ENCODE results near the gene SECTM1.

SECTM1 gene

DNA sequence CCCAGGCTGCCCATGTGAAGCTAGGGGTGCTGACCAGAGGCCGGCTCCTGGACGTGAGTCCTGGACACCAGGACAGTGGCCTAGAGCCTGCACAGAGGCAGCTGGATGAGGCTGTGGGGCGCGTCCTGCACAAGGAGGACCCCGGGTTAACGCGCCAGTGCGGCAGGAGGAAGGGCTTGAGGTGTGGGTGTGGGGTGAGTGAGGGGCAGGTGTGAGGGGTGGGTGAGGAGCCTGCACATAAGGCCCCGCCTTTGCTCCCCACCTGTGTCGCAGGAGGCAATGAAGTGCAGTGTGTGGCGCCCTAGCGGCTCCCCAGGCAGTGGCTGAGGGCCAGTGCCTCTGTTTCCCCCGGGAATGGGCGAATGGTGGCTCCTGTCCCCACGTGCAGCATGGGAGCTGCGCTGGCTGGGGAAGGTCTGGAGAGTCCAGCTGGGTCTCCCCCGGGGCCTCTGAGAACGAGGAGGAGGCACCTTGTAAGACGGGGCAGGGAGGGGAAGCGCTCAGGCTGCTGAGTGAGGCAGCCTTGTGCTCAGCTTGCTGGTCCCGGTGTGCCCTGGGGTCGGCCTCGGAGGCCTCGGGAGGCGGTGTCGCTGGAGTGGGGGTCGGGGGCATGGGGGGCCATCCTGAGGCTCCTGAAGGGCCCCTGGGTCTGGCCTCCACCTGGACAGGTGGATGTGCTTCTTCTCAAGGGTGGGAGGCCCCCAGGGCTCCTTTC is 19.4 kb downstream of the SECTM1 start:
- ATAC-seq = no peak

DNA sequence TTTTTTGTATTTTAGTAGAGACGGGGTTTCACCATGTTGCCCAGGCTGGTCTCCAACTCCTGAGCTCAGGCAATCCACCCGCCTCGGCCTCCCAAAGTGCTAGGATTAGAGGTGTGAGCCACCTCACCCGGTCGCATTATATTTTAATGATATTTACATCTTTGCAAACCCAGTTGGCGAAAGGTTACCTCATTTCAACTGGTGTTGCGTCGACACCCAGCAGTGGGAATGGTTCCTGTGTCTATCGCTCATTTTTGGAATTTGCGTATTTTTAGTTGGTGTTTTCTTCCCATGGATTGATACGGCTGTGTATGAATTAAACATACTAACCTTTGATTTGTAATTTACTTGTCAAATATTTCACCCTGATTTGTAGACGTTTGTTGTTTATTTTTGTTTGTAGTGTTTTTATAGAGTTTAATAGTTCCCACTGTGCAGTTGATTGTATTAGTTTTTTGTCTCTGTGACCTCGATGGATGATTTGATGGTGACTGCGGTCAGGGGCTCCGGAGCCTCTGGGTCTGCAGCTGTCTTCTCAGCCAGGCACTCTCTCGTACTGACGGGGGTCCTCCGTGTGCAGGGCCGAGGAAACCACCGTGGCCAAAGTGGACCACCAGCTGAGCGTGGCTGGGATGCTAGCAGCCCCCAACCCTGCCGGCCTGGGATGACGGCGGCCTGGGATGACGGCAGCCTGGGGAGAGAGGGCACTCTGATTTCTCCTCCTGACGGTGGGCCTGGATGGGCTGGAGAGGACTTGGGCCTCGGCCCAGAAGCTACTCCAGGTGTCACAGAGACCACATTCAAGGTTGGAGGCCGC is 20.2 kb downstream of the SECTM1 start:
- ATAC-seq = no peak

DNA sequence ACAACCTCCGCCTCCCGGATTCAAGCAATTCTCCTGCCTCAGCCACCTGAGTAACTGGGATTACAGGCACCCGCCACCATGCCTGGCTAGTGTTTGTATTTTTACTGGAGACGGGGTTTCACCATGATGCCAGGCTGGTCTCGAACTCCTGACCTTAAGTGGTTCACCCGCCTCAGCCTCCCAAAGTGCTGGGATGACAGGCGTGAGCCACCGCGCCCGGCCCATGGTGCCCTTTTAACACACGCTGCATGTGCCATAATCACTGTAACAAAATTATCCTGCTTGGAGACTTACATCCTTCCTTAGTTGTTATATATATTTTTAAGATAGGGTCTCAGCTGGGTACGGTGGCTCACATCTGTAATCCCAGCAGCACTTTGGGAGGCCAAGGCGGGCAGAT is 21.6 kb downstream of the SECTM1 start:
- ATAC-seq = no peak

DNA sequence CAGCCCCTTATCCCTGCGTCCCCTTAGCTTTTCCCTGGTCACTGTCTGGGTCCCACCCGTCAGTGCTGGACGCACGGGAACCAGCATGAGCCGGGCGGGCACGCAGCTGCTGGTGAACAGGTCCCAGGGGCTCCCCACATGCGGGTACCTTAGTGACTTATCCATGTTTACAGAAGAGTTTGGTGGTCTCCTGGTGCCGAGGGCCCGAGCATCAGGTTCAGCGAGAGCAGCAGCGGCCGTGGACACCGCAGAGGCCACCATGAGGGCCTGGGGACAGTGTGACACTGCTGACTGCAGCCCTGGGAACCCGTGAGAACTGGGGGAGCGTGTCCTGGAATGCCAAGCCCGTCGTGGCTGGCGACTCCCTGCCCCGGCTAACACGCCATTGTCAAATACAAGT is 22.7 kb downstream of the SECTM1 start:
- ATAC-seq = no peak

DNA sequence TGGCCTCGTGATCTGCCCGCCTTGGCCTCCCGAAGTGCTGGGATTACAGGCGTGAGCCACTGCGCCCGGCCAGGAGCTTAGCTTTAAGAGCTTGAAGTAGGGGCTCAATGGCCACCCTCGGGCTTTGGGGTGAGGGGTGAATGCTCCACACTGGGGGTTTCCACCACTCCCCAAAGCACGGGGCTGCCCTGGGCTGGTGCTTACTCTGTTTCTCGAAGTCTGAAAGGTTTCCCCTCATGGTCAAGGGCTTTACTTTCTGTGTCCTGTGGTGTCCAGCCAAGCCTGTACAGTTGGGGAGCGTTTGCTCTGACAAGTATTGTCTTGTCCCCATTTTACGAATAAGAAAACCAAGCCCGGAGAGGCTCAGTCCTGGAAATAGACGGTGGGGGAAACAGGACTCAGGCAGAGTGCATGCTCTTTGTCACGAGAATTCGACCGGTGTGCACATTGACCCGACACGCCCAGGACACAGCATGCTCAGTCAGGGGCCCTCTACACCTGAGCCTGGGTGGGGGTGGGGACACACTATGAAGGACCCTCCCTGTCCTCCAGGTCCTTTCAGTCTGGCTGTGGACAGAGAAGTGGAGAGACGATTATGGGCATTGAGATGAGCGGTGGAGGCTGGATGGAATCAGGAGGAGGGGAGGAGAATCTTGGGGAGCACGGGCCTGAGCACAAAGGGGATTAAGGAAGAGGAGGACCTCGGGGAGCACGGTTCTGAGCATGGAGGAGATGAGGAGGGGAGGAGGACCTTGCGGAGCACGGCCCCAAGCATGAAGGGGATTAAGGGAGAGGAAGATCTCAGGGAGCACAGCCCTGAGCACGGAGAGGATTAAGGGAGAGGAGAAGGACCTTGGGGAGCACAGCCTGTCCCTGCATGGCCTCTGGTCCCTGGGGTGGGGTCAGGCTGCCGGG is 23.7 kb downstream of the SECTM1 start:
- no peak for ATAC-seq

DNA sequence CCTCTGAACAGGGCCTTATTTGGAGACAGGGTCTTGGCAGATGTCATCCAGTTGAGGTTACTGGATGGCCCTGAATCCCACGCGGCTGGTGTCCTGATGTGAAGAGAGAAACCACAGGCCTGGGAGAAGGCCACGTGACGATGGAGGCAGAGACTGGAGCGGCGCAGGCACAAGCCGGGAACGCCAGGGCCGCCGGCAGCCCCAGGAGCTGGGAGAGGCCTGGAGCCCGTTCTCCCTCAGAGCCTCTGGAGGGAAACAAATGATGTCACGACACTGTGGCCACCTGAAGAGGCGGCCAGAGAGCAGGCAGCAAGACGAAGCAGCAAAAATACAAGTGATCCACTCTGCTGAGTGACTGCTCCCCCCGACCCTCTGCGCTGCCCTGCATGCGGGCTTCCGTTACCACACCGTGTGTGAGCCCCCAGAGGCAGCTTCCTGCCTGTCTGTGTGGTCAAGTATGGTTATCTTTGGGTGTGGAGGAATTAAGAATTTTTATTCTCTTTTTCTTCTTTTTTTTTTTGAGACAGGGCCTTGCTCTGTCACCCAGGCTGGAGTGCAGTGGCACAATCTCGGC is 27.8 kb downstream of the SECTM1 start:
- no peak for ATAC-seq

DNA sequence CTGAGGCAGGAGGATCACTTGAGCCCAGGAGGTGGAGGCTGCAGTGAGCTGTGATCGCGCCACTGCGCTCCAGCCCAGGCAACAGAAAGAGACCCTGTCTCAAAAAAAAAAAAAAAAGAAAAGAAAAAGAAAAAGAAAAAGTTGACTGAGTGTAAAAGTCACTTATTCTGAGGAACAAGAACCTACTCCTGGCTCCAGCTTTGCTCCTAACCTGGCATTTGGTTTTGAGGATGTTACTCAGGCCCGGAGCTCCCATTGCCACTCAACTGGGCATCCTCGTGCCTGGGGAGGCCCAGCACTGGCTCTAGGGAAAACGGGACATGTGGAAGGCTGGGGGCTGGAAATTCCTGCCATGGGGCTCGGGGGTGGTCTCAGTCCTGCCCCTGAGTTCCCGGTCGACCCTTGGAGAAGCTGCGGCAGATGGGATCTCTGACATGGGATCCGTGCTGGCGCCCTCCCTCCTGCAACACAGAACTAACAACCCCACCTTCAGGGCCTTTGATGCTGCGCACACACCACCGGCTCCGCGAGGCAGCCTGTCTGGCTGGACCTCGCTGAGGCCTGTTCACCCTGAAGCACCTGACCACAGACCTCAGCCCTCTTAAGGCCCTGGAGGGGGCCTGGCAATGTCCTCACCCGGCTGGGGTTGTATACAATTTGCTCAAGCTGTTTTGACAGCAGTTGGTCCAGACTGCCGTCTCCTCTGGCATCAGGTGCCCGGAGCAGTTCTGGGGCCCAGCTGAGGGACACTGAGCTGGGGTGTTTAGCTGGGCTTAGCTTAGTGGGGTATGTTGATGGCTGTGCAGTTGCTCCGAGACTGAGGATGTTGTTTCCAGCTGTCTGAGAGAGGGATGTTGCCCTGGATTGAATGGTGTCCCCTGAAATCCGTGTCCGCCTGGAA is 28.5 kb downstream of the SECTM1 start:
- ATAC-seq = no peak

DNA sequence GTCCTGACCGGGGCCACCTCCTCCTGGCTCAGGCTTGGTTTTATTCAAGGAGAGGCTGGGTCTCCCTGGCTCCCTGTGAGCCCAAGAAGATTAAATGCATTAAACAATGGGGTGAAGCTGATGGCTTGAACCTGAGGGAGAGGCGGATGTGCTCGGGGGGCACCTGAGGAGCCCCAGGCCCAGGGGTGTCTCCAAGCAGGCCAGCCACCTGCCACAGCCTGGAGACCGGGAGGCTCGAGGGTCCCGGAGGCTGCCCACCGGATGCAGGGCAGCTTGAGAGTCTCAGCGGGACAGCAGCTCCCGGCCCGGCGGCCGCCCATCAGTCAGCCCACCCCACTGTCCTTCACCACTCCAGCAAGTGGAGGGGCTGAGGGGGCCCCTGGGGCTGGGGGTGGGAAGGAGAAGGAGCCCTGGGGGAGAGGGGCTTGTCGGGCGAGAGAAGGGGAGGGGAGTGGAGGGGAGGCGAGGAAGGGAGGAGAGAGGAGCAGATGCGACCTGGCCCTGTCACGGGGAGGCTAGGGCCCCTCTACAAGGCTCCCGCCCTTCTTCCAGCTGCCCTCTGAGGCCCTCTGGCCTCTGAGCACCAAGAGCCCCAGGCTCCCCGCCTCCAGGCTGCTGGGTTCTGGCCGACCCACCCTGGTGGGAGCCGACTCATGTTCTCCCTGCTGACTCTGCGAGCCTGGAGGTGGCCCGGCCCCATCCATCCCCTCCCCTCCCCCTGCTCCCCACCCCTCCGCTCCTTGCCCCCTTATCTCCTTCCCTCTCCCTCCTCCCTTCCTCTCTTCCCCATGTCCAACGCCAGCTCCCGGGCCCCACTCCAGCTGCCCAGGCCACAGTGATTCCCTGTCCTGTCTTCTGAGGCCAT is 29.4 kb downstream of the SECTM1 start:
- no peak for ATAC-seq

DNA sequence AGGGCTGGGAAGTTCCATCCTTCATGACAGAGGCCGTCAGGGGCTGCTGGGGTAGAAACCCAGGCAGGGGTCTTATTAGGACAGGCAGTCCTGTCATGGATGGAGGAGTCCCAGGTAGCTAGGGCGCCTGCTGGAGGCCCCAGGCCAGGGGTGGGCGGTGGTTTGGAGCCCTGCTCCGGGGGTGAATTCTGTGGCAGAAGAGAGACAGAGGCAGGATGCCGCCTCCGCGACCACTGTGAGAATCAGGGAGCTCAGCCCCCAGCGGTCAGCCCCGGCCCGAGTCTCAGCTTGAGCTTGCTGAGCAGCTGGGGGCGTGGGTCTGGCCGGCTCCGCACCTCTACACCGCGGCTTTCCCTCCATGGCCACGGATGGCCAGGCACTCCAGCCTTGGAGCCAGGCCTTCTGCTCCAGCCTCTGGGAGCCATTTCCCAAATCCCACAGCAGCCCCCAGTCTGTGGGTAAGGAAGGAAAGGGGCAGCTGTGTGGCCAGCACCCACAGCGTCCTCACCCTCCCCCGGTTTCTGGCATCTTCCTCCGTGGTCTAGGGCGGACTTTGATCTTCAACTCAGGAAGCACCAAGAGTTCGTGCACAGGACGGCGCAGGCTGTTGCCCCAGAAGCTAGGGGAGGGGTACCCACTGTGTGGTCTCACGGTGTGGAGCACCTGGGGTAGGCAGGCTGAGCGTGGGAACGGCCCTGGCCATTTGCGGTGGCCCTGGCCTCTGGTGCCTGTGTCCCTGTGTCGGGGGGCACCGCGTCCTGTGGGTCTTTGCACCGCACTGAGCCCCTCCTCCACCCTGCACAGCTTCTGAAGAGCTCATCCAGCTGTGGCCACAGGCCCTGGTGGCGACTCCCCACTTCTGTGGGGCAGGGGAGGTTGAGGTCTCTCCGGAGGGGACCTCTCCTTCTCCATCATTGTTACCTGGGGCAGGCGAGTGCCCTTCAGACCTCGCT is 30.3 kb downstream of the SECTM1 start:
- ATAC-seq = no peak

DNA sequence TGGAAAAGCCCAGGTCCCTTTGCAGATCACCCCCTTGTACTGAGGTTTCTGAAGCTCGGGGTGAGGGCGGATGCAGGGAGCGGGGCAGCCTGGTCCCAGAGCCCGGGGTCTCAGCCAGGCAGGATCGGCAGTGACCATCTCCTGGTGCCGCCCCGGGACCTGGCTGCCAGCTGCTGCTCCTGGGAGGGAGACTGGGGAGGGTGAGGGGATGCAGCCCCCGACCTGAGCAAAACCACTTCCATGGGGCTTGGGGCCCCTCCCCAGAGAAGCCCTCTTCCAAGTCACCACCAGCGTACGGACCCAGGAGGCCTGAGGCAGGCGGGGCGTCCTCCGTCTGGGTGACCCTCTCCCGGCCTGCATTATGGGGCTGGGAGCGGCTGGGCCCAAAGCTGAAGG is 31.0 kb downstream of the SECTM1 start:
- ATAC-seq = no peak

DNA sequence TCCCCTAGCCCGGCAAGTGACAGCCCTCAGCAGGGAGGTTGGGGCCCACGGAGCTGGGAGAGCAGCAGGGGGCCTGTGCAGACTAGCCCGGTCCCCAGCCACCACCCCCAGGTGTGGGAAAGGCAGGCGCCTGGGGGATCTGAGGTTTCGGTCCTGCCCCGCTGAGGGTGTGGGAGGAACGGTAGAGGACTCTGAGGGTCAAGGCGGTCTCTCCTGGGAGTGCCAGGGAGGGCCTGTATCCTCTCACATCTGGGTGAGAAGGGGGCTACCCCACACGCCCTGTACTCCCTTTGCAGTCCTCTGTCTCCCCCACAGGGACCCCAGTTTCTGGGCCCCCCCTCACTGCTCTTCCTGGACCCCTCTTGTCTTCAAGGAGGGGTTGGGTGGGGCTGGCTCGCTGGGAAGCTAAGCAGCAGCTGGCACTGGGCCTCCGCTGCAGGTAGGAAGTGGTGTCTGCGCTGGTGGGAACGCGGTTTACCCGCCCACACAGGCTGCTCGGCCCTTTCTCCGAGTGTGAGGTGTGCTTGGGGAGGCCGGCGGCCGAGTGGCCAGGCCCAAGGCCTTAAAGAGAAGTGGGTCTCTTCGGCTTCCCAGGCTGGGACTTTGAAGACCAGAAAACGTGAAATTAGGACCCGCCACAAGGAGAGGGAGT is 31.5 kb downstream of the SECTM1 start:
- no peak for ATAC-seq

DNA sequence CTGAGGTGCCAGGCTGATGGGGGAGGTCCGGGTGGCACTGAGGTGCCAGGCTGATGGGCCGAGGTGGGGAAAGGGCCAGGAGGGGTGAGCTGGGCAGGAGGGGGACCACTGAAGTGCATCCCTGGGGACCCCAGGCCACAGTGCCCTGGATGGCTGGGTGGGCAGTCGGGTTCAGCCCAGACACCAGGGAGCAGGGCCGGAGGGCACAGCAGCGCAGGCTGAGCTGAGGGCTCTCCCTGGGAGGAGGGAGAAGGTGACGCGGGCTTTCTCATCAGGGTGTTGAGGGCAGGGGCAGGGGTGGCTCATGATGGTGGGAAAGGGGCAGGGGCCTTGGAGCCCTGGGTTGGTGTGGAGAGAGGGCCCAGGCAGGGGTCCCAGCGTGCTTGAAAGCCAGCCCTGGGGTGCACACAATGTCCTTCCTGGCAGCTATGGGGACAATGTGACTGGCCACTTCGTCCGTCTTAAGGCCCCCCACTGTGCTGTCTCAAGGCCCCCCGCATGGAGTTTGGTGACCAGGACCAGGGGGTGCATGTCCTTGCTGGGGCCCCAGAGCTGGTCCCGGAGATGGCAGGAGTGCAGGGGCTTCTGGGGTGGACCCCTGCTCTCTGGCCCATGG is 32.2 kb downstream of the SECTM1 start:
- no peak for ATAC-seq

DNA sequence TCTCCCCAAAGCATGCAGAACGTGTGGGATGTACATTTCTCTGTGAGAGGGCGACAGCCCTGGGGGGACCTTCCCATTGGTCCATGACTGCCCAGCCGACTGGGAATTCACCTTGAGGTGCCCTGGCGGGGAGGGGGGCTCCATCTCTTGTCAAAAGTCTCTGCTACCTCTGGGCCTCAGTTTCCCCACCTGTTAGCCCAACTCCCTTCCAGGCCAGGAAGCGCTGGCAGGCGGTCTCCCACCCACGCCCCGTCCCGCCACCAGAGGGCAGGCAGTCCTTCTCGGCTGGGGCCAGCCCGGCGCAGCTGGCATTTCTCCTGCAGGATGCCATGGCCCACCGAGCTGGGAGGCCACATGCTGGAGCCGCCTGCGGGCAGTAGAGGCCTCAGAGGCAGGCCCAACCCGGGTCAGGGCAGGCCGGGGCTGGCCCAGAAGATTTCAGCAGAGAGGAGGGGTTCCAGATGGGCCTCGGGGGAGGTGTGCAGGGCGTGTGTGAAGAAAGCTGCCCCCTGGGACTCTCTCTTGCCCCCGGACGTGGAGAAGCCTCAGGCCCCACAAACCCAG is 32.8 kb downstream of the SECTM1 start:
- no peak for ATAC-seq

DNA sequence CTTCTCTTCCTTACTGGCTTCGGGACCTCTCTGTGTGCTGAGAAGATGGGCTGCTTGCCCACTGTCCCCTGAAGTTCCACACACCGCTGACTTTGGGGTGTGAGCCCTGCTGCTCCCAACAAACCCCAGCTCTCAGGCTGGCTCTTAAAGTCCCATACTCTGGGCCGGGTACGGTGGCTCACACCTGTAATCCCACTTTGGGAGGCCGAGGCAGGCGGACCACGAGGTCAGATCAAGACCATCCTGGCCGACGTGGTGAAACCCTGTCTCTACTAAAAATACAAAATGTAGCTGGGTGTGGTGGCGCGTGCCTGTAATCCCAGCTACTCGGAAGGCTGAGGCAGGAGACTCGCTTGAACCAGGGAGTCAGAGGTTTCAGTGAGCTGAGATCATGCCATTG is 33.3 kb downstream of the SECTM1 start:
- ATAC-seq = no peak

DNA sequence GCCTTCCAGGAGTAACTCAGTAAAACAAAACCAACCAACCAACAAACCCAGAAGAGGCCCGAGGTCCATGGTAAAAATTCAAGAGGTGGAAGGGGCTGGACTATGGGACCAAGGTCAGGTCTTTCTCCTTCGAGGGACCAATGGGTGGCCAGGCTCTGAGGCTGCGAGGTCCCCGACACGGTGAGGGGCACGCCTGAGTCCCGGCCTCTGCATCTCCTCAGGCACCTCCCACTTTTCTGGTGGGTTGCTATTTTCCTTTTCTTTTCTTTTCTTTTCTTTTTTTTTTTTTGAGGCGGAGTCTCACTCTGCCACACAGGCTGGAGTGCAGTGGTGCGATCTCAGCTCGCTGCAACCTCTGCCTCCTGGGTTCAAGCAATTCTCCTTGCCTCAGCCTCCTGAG is 34.1 kb downstream of the SECTM1 start:
- no peak for ATAC-seq

DNA sequence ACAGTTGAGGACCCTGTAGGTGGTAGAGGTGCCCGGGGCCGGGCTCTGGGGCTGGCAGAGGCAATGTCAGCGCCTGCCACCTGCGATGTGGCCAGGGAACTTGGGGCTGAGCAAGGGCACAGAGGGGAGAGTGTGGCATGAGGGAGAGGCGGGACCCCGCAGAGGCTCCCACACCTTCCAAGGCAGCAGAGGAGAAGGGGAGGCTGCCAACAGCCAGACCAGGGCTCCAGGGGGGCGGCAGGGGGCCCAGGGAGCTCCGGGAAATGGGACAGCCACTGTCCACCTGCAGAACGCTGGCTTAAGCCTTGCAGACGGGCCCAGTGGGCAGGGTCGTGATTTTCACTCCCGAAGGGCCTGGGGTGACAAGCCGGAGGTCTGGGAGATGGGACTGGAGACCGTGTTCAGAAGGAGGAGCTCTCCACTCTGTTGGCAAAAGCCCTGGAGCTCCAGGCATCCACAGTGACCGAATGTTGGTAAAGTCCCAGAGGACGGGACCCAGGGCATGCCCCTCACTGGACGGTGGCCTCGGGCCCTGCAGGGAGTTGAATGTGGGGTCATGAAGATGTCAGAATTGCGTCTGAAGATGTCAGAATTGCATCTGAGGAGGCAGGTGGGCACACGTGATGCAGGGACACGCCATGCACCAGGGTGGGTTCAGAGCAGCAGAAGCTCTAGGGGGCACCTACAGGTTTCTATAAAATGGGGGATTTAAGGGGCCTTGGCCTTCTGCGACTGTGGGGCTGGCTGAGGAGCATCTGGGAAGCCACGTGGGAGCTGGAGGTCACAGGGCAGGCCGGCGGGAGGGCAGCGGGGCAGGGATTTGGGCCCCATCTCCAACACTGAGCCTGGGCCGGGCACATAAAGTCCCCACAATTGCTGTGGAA is 34.8 kb downstream of the SECTM1 start:
- ATAC-seq = no peak

Data from activated CD4-positive, CD25-positive, alpha-beta regulatory T cell treated with anti-CD3 and anti-CD28 coated beads, Interleukin-2, amount 50 U/mL, for 24 hours (primary cell).